Loucy (cell line): ENCODE results near the gene IGFL4.
A peak's percentile ranks its signal among the peaks of the same experiment; 100 is the strongest.

Experiments used
- H2AFZ ChIP-seq: fragments of 200-600 bp; sonication (generic); 2 replicates; pipeline ENCODE4 v1.6.0; 2016; ENCODE audit warnings: antibody characterized with exemption, mild to moderate bottlenecking, low read length, moderate library complexity
- H3F3A ChIP-seq: fragments of 200-600 bp; 2 replicates; pipeline ENCODE4 v1.6.0; 2016; ENCODE audit warnings: antibody characterized with exemption, low read depth, mild to moderate bottlenecking
- H3K27me3 ChIP-seq: fragments of 200-600 bp; sonication (generic); 2 replicates; pipeline ENCODE4 v1.6.1; 2014; ENCODE audit warnings: low read length, mild to moderate bottlenecking; ENCODE audit not compliant: insufficient read depth, poor library complexity, severe bottlenecking
- H3K36me3 ChIP-seq: fragments of 200-600 bp; sonication (generic); 2 replicates; pipeline ENCODE4 v1.6.1; 2016; ENCODE audit warnings: low read length; ENCODE audit not compliant: insufficient read depth
- H3K4me1 ChIP-seq: fragments of 200-600 bp; sonication (generic); 2 replicates; pipeline ENCODE4 v1.5.1; 2014; ENCODE audit warnings: low read length, mild to moderate bottlenecking; ENCODE audit not compliant: insufficient read depth, poor library complexity, severe bottlenecking
- H3K4me2 ChIP-seq: fragments of 200-600 bp; sonication (generic); 2 replicates; pipeline ENCODE4 v1.6.0; 2014; ENCODE audit warnings: antibody characterized with exemption, low read length, low read depth, mild to moderate bottlenecking; ENCODE audit not compliant: poor library complexity, severe bottlenecking
- H3K4me3 ChIP-seq: fragments of 200-600 bp; sonication (generic); 2 replicates; pipeline ENCODE4 v1.5.1; 2014; ENCODE audit warnings: low read length, mild to moderate bottlenecking, mixed read lengths; ENCODE audit not compliant: poor library complexity, severe bottlenecking
- H3K79me2 ChIP-seq: fragments of 200-600 bp; sonication (generic); 2 replicates; pipeline ENCODE4 v1.6.1; 2014; ENCODE audit warnings: low read length; ENCODE audit not compliant: insufficient read depth
- H3K9ac ChIP-seq: fragments of 200-600 bp; sonication (generic); 2 replicates; pipeline ENCODE4 v1.6.0; 2014; ENCODE audit warnings: mild to moderate bottlenecking, low read depth, low read length, moderate library complexity; ENCODE audit not compliant: poor library complexity, severe bottlenecking
- H3K9me2 ChIP-seq: fragments of 200-600 bp; sonication (generic); replicated peaks from 2 replicates; pipeline ENCODE4 v1.6.1; 2016; ENCODE audit warnings: low read depth, low read length, mixed read lengths
- H3K9me3 ChIP-seq: fragments of 200-600 bp; sonication (generic); 2 replicates; pipeline ENCODE4 v1.6.1; 2014; ENCODE audit warnings: mild to moderate bottlenecking, antibody characterized with exemption, low read length, low read depth; ENCODE audit not compliant: insufficient read depth
- H4K20me1 ChIP-seq: fragments of 200-600 bp; sonication (generic); 2 replicates; pipeline ENCODE4 v1.6.0; 2014; ENCODE audit warnings: antibody characterized with exemption, low read length, mild to moderate bottlenecking; ENCODE audit not compliant: insufficient read depth, poor library complexity, severe bottlenecking
- CTCF ChIP-seq: fragments of 200-600 bp; sonication (generic); conservative IDR thresholded peaks from 2 replicates; pipeline ENCODE4 v1.5.1; 2014; ENCODE audit warnings: mild to moderate bottlenecking, antibody characterized with exemption, low read length
- EZH2phosphoT487 ChIP-seq: fragments of 200-600 bp; IDR thresholded peaks from 2 replicates; pipeline ENCODE4 v1.6.1; 2018; ENCODE audit warnings: antibody characterized with exemption, mild to moderate bottlenecking, moderate library complexity, borderline replicate concordance

Gene IGFL4

GRCh38 chr19:46018729-46019251, 22.0 kb downstream of the IGFL4 start:
- Histone ChIP-seq H3K4me1 (no peaks in the 10 kb centered on the region), H3F3A (no peaks in the 10 kb centered on the region), H3K36me3 (peaks cover 5% of the 10 kb centered on the region; the same call in 1 of the 2 replicates), H3K9ac (no peak overlapping the region), H3K9me2 (no peaks in the 10 kb centered on the region), H3K79me2 (no peaks in the 10 kb centered on the region), H3K4me2 (no peak overlapping the region), H2AFZ (no peak overlapping the region), H4K20me1 (no peaks in the 10 kb centered on the region), H3K4me3 (no peak overlapping the region), H3K9me3 (no peaks in the 10 kb centered on the region), H3K27me3 (no peaks in the 10 kb centered on the region)
- no peak for TF ChIP-seq EZH2phosphoT487
- no peak for TF ChIP-seq CTCF

- H3K79me2 ChIP-seq = no peaks in the 10 kb centered on the region
- no peak overlapping the region for H3K9ac ChIP-seq
- H3K9me2 ChIP-seq = no peaks in the 10 kb centered on the region
- TF ChIP-seq CTCF = no peak
- TF ChIP-seq EZH2phosphoT487 = no peak
- no peaks in the 10 kb centered on the region for H3F3A ChIP-seq
- peaks cover 5% of the 10 kb centered on the region; the same call in 1 of the 2 replicates for H3K36me3 ChIP-seq
- no peaks in the 10 kb centered on the region for H3K4me1 ChIP-seq
- H4K20me1 ChIP-seq = no peaks in the 10 kb centered on the region
- no peak overlapping the region for H3K4me2 ChIP-seq
- H3K27me3 ChIP-seq = no peaks in the 10 kb centered on the region
- no peak overlapping the region for H3K4me3 ChIP-seq
- no peaks in the 10 kb centered on the region for H3K9me3 ChIP-seq
- H2AFZ ChIP-seq = no peak overlapping the region
Measured at GRCh38 chr19:46017874-46018675, 22.7 kb downstream of the IGFL4 start.

- no peaks in the 10 kb centered on the region for H4K20me1 ChIP-seq
- H3K9ac ChIP-seq = no peak overlapping the region
- H3K27me3 ChIP-seq = no peaks in the 10 kb centered on the region
- H3K4me3 ChIP-seq = no peak overlapping the region
- TF ChIP-seq CTCF (peak; percentile 29), EZH2phosphoT487 (no peak)
- H3F3A ChIP-seq = no peaks in the 10 kb centered on the region
- no peaks in the 10 kb centered on the region for H3K9me3 ChIP-seq
- peaks cover 5% of the 10 kb centered on the region; the same call in 1 of the 2 replicates for H3K36me3 ChIP-seq
- no peak overlapping the region for H3K4me2 ChIP-seq
- no peaks in the 10 kb centered on the region for H3K4me1 ChIP-seq
- H3K9me2 ChIP-seq = no peaks in the 10 kb centered on the region
- H3K79me2 ChIP-seq = no peaks in the 10 kb centered on the region
- H2AFZ ChIP-seq = no peak overlapping the region
Measured at GRCh38 chr19:46017095-46017429, 23.7 kb downstream of the IGFL4 start.
